SH-SY5Y (cell line): ENCODE data around the gene DIPK1B.

ENCODE experiments used
- GATA2 ChIP-seq: IDR thresholded peaks from 2 replicates; pipeline ENCODE4 v1.6.1; 2011; ENCODE audit warnings: mild to moderate bottlenecking, low read depth, low read length
- GATA3 ChIP-seq: IDR thresholded peaks from 2 replicates; pipeline ENCODE4 v1.6.1; 2011; ENCODE audit warnings: low read depth, mild to moderate bottlenecking, low read length, moderate library complexity

The DIPK1B gene

GRCh38 chr9:136689108-136689460, 23.3 kb upstream of the DIPK1B start:
- TF ChIP-seq GATA2 (no peak), GATA3 (no peak)

- no peak for TF ChIP-seq GATA3
Observed at GRCh38 chr9:136690104-136690805, 22.1 kb upstream of the DIPK1B start.

GRCh38 chr9:136690806-136691261, 21.5 kb upstream of the DIPK1B start:
- TF ChIP-seq GATA3 (no peak), GATA2 (no peak)

- TF ChIP-seq GATA2 (no peak), GATA3 (no peak)
Observed at GRCh38 chr9:136691316-136692184, 20.8 kb upstream of the DIPK1B start.

- no peak for TF ChIP-seq GATA2
Observed at GRCh38 chr9:136692185-136693134, 19.9 kb upstream of the DIPK1B start.

- no peak for TF ChIP-seq GATA2
Observed at GRCh38 chr9:136693135-136693489, 19.3 kb upstream of the DIPK1B start.

- TF ChIP-seq GATA2 (no peak), GATA3 (no peak)
Observed at GRCh38 chr9:136693490-136694162, 18.7 kb upstream of the DIPK1B start.

- TF ChIP-seq GATA2 (no peak; the same call in 1 of the 2 replicates), GATA3 (no peak)
Observed at GRCh38 chr9:136694163-136694871, 18.1 kb upstream of the DIPK1B start.

- TF ChIP-seq GATA3, result no peak
- TF ChIP-seq GATA2, result no peak
Observed at GRCh38 chr9:136694872-136695247, 17.5 kb upstream of the DIPK1B start.

GRCh38 chr9:136695435-136695895, 16.9 kb upstream of the DIPK1B start:
- no peak for TF ChIP-seq GATA3
- TF ChIP-seq GATA2, result no peak

GRCh38 chr9:136695955-136696354, 16.4 kb upstream of the DIPK1B start:
- no peak for TF ChIP-seq GATA2
- TF ChIP-seq GATA3, result no peak

- TF ChIP-seq GATA3, result no peak
- TF ChIP-seq GATA2, result no peak
Observed at GRCh38 chr9:136696502-136696901, 15.9 kb upstream of the DIPK1B start.
